PC-3 (cell line): Measurements from ENCODE around the gene ENTR1. TPM values are rescaled to one million over a fixed set of nuclear protein-coding genes. Genes with fewer than 3 reads are reported as not detected.

Experiments
- ATAC-seq: fragments of 200-7000 bp; cut with Tn5 transposase; 2 replicates; pipeline ENCODE4 v1.9.1; 2020; ENCODE audit warnings: mild to moderate bottlenecking, moderate library complexity
- BruUV-seq: library from RNA; stranded (reverse); fragments of 400-500 nt; replicated peaks from 2 replicates; lab custom pipeline; 2021; lab: Mats Ljungman, UMichigan
- CTCF ChIA-PET: fragments of 300-600 bp; sonication (Branson Sonifier 250); formaldehyde crosslinking; loops from one replicate; lab custom pipeline; 2022; ENCODE audit warnings: antibody characterized with exemption; lab: Charles Lee
- POLR2A ChIA-PET: fragments of 300-600 bp; sonication (Branson Sonifier 250); formaldehyde crosslinking; loops from one replicate; lab custom pipeline; 2022; ENCODE audit warnings: antibody characterized with exemption; ENCODE audit not compliant: unreplicated experiment; lab: Charles Lee
- DNase-seq: peaks from one replicate; pipeline ENCODE4 v3.0.0-alpha.2; 2015
- H2AFZ ChIP-seq: fragments of 300-600 bp; sonication (generic); 2 replicates; pipeline ENCODE4 v1.6.0; 2016; ENCODE audit warnings: antibody characterized with exemption, low read length
- H3F3A ChIP-seq: fragments of 300-600 bp; sonication (generic); one replicate; pipeline ENCODE4 v1.6.0; 2017; ENCODE audit warnings: antibody characterized with exemption, low read length, control low read depth, mild to moderate bottlenecking; ENCODE audit not compliant: unreplicated experiment
- H3K27ac ChIP-seq: fragments of 300-600 bp; sonication (generic); 2 replicates; pipeline ENCODE4 v1.5.1; 2016; ENCODE audit warnings: mild to moderate bottlenecking, low read length
- H3K27me3 ChIP-seq: fragments of 300-600 bp; sonication (generic); 2 replicates; pipeline ENCODE4 v1.6.1; 2016; ENCODE audit warnings: low read length, mixed read lengths
- H3K36me3 ChIP-seq: fragments of 300-600 bp; sonication (generic); 2 replicates; pipeline ENCODE4 v1.6.1; 2016; ENCODE audit warnings: low read depth, mixed run types, low read length, mixed read lengths
- H3K4me1 ChIP-seq: fragments of 300-600 bp; sonication (generic); 2 replicates; pipeline ENCODE4 v1.5.1; 2016; ENCODE audit warnings: low read length; ENCODE audit not compliant: insufficient read depth
- H3K4me2 ChIP-seq: fragments of 300-600 bp; sonication (generic); 2 replicates; pipeline ENCODE4 v1.6.0; 2016; ENCODE audit warnings: low read length
- H3K4me3 ChIP-seq: fragments of 300-600 bp; sonication (generic); 2 replicates; pipeline ENCODE4 v1.5.1; 2016; ENCODE audit warnings: mild to moderate bottlenecking, low read length, mixed read lengths
- H3K79me2 ChIP-seq: fragments of 300-600 bp; sonication (generic); 2 replicates; pipeline ENCODE4 v1.6.1; 2017; ENCODE audit warnings: low read length, mixed read lengths
- H3K9ac ChIP-seq: fragments of 300-600 bp; sonication (generic); 2 replicates; pipeline ENCODE4 v1.6.0; 2016; ENCODE audit warnings: mild to moderate bottlenecking, low read length
- H3K9me2 ChIP-seq: fragments of 300-600 bp; sonication (generic); replicated peaks from 2 replicates; pipeline ENCODE4 v1.6.1; 2016; ENCODE audit warnings: mixed run types, low read length, mixed read lengths
- H3K9me3 ChIP-seq: fragments of 300-600 bp; sonication (generic); 2 replicates; pipeline ENCODE4 v1.6.1; 2016; ENCODE audit warnings: low read length, mixed read lengths
- H4K20me1 ChIP-seq: fragments of 300-600 bp; sonication (generic); 2 replicates; pipeline ENCODE4 v1.6.1; 2016; ENCODE audit warnings: low read length, mixed read lengths
- EZH2 ChIP-seq: fragments of 300-600 bp; sonication (generic); IDR thresholded peaks from one replicate; pipeline ENCODE4 v1.6.1; 2017; ENCODE audit warnings: antibody characterized with exemption, mild to moderate bottlenecking, low read length; ENCODE audit not compliant: unreplicated experiment
- EZH2phosphoT487 ChIP-seq: fragments of 300-600 bp; sonication (generic); IDR thresholded peaks from 2 replicates; pipeline ENCODE4 v1.6.1; 2018; ENCODE audit warnings: mild to moderate bottlenecking, antibody characterized with exemption, low read length, borderline replicate concordance
- intact Hi-C: fragments of 100-400 bp; cut with micrococcal nuclease; formaldehyde crosslinking; loops from 2 replicates; pipeline ENCODE4 v1.9.0; 2023
- total RNA-seq: library from RNA; depleted of rRNA; stranded (reverse); fragments of >200 nt; gene quantifications from 2 replicates; pipeline ENCODE4 v1.2.3, GENCODE V29; 2014
- TF ChIP-seq, protein P1 (sequence below): fragments of 300-600 bp; sonication (generic); conservative IDR thresholded peaks from 2 replicates; pipeline ENCODE4 v1.5.1; 2017; ENCODE audit warnings: antibody characterized with exemption, low read depth, mild to moderate bottlenecking, low read length

Gene ENTR1
- total RNA-seq, 1 experiment from 2014 or later: 32.3 TPM

DNA sequence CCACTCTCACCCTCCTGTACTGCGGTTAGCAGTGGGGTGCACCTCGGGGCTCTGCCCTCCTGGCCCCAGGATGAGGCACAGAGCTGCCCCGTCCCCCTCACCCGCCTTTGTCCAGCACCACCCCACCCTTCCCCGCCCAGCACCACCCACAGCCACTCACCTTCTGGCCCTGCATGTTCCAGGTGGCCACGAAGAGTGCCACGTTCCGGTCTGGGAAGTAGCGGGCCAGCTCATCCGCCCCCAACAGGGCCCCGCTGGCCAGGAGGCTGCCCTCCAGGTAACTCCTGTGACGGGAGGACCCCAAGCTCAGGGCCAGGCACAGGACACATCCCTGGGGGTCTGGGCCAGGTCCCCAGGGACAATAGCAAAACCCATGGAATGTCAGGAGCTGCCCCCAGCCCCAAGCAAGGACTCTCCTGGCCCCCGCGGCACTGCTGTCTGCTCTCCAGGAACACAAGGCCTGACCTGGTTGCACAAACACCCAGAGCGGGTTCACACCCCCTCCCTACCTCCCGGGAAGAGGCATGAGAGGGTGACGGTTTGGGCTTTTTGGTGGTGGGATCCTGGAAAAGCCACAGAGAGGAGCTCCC, 24.3 kb upstream of the ENTR1 start:
- H2AFZ ChIP-seq: no peak overlapping the region
- intact Hi-C loops: no loop called here
- no peaks in the 10 kb centered on the region for H3K27me3 ChIP-seq
- ChIA-PET CTCF (no interaction called here), POLR2A (no interaction called here)
- H3K9me3 ChIP-seq: no peaks in the 10 kb centered on the region
- ATAC-seq: no peak
- no peaks in the 10 kb centered on the region for H3K36me3 ChIP-seq
- H3K4me2 ChIP-seq: no peak overlapping the region
- TF ChIP-seq EZH2phosphoT487: no peak
- TF ChIP-seq, protein P1, sequence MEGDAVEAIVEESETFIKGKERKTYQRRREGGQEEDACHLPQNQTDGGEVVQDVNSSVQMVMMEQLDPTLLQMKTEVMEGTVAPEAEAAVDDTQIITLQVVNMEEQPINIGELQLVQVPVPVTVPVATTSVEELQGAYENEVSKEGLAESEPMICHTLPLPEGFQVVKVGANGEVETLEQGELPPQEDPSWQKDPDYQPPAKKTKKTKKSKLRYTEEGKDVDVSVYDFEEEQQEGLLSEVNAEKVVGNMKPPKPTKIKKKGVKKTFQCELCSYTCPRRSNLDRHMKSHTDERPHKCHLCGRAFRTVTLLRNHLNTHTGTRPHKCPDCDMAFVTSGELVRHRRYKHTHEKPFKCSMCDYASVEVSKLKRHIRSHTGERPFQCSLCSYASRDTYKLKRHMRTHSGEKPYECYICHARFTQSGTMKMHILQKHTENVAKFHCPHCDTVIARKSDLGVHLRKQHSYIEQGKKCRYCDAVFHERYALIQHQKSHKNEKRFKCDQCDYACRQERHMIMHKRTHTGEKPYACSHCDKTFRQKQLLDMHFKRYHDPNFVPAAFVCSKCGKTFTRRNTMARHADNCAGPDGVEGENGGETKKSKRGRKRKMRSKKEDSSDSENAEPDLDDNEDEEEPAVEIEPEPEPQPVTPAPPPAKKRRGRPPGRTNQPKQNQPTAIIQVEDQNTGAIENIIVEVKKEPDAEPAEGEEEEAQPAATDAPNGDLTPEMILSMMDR: no peak
- no TSS peak for BruUV-seq
- H3K4me1 ChIP-seq: peaks cover 14% of the 10 kb centered on the region
- H3K9ac ChIP-seq: no peak overlapping the region
- H3K27ac ChIP-seq: no peak overlapping the region
- no peak overlapping the region for H3K4me3 ChIP-seq
- no peaks in the 10 kb centered on the region for H3F3A ChIP-seq
- no peak for DNase-seq
- peaks cover 8% of the 10 kb centered on the region; the same call in 1 of the 2 replicates for H4K20me1 ChIP-seq
- H3K9me2 ChIP-seq: no peaks in the 10 kb centered on the region
- H3K79me2 ChIP-seq: peaks cover 41% of the 10 kb centered on the region

DNA sequence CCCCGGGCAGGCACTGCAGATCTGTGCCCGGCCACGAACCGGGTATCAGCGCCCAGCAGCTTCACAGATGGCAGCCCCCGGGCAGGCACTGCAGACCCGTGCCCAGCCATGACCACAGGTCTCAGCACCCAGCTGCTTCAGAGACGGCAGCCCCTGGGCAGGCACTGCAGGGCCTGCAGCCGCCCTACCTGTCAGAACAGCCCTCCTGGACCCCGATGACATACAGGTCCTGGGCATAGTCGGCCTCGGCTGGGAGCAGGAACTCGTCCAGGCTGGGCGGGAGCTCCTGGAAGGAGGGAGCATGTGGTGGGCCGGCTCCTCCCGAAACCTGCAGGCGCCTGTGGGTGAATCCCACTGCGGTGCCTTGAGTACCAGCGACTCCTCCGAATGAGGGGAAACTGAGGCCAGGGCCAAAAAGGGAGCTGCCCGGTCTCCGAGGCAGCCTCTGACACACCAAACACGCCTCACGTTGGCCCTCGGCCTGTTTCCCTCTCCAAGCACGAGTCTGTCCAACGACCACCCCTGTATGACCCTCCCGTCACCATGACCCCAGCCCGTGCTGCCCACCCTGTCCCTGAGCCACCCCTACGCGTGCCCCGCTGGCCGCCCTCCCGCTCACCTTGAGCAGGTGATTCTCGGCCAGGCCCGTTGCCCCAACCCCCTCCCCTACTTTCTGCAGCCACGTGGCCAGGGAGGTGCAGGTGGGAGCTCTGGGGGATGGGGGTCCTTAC, 23.6 kb upstream of the ENTR1 start:
- no TSS peak for BruUV-seq
- H3K4me3 ChIP-seq: no peak overlapping the region

More for the DNA sequence above, 23.6 kb upstream of the ENTR1 start:
- Histone ChIP-seq H3K9me2 (no peaks in the 10 kb centered on the region), H3K36me3 (no peaks in the 10 kb centered on the region), H3K79me2 (peaks cover 37% of the 10 kb centered on the region), H2AFZ (no peak overlapping the region), H3F3A (no peaks in the 10 kb centered on the region), H3K9ac (no peak overlapping the region), H4K20me1 (peaks cover 8% of the 10 kb centered on the region; the same call in 1 of the 2 replicates), H3K4me2 (no peak overlapping the region), H3K27me3 (no peaks in the 10 kb centered on the region), H3K4me1 (peaks cover 14% of the 10 kb centered on the region), H3K9me3 (no peaks in the 10 kb centered on the region), H3K27ac (no peak overlapping the region)
- no peak for ATAC-seq
- intact Hi-C loops: no loop called here
- no peak for TF ChIP-seq EZH2phosphoT487
- TF ChIP-seq, protein P1: no peak
- TF ChIP-seq EZH2: no peak
- DNase-seq: no peak
- ChIA-PET POLR2A (no interaction called here), CTCF (no interaction called here)
